HG02938 (cell line): ENCODE measurements around the gene MSL2.
"Not testable (repeated sequence)": the region's sequence is repeated elsewhere in the genome, so short reads cannot be mapped to it uniquely, and the experiment has no call there.

ENCODE experiments used
- ATAC-seq: cut with Tn5 transposase; IDR thresholded peaks from one replicate; pipeline ENCODE4 v1.9.1; 2021; ENCODE audit warnings: mild to moderate bottlenecking, moderate library complexity; ENCODE audit not compliant: unreplicated experiment

MSL2 gene

GRCh38 chr3:136193278-136194054, 2.7 kb downstream of the MSL2 start:
- no peak for ATAC-seq

DNA sequence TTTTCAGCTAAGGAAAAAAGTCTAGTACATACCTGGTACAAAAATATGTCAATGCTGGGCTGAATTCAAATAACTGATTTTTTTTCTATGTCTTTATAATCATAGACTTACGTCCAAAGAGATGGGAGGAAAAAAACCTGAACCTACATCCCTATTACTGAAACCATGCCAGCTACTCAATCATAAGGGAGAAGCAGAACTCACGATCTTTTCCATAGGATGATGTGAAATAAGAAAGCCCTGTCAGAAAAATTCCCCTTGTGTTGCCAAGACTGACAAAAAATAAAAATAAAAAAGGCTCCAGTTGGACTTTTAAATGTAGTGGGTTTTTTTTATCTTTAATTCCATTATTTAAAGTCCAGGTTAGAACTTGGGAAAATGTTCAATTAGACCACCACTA, 3.3 kb downstream of the MSL2 start:
- no peak for ATAC-seq

DNA sequence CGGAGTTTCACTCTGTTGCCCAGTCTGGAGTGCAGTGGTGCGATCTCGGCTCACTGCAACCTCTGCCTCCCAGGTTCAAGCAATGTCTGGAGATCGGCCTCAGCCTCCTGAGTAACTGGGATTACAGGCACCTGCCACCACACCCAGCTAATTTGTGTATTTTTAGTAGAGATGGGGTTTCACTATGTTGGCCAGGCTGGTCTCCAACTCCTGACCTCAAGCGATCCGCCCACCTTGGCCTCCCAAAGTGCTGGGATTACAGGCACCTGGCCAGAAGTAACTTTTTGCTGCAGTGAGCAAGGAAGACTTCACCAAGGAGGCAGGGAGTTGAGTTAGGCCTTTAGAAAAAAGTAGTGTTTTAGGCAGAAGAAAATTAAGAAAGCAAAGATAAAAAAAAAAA, 3.9 kb downstream of the MSL2 start:
- not testable (repeated sequence) for ATAC-seq

DNA sequence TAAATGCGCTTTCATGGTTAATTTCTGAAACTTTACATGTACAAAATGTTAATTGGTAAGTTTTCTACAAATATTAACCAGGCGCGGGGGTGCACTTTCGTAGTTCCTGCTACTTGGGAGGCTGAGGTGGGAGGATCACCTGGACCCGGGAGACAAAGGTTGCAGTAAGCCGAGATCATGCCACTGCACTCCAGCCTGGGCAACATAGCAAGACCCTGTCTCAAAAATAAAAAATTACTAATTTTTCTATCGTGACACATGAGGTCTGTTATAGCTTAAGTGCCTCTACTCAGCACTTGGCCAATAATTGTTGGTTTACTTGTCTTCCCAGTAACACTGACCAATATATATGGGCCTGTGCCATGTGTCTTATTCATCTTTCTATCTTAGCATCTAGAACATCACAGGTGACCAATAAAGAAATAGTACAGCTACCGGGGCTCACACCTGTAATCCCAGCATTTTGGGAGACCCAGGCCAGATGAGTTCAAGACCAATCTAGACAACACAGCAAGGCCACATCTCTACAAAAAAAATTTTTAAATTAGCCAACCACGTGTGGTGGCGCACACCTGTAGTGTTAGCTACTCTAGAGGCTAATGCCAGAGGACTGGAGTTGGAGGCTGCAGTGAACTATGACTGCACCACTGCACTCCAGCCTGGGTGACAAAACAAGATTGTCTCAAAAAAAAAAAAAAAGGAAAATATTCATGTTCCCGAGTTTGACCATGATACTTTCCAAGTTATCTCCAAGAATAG, 6.1 kb downstream of the MSL2 start:
- no peak for ATAC-seq

- no peak for ATAC-seq
These were observed 7.1 kb downstream of the MSL2 start for GRCh38 chr3:136189043-136189442.

DNA sequence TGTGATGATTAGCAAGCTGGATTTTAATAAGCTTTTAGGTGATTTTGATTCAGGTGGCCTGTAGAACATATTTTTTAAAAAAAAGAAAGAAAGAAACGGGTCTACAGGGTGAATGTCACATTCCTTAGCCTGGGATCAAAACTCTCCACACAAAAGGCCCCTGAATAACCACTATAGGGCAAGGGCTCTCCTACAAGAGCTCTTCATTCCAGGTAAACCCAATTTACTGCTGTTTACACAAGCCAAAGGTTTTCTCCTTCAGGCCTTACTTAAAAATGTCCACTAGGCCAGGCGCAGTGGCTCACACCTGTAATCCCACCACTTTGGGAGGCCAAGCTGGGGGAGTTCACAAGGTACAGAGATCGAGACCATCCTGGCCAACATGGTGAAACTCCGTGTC, 8.3 kb downstream of the MSL2 start:
- ATAC-seq = no peak

DNA sequence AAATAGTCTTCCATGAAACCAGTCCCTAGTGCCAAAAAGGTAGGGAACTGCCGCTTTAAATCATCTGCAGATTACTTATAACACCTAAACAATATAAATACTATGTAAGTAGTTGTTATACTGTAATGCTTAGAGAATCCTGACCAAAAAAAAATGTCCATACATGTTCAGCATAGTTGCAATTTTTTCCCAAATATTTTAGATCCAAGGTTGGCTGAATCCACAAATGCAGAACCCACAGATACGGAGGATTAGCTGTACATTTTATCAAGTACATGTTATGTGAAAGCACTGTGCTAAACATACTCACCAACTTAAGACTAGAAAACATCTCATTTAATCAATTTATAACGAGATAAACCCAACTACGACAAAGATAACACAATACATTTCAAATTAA, 9.3 kb downstream of the MSL2 start:
- no peak for ATAC-seq

- no peak for ATAC-seq
These were observed 9.8 kb downstream of the MSL2 start for GRCh38 chr3:136186344-136186743.

- no peak for ATAC-seq
These were observed 11.4 kb downstream of the MSL2 start for GRCh38 chr3:136184703-136185102.

DNA sequence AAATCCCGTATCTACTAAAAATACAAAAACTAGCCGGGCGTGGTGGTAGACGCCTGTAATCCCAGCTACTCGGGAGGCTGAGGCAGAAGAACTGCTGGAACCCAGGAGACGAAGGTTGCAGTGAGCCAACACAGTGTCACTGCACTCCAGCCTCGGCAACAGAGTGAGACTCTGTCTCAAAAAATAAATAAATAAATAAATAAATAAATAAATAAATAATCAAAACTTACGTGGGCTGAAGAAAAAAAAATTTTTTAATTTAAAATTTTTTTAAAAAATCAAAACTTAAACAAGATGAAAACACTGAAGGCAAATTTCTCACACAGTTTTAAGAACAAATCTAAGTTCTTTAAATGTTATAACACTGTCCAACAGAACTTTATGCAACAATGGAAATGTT, 14.4 kb downstream of the MSL2 start:
- no peak for ATAC-seq

- no peak for ATAC-seq
These were observed 18.3 kb downstream of the MSL2 start for GRCh38 chr3:136177876-136178275.

- no peak for ATAC-seq
These were observed 22.1 kb downstream of the MSL2 start for GRCh38 chr3:136173939-136174490.

DNA sequence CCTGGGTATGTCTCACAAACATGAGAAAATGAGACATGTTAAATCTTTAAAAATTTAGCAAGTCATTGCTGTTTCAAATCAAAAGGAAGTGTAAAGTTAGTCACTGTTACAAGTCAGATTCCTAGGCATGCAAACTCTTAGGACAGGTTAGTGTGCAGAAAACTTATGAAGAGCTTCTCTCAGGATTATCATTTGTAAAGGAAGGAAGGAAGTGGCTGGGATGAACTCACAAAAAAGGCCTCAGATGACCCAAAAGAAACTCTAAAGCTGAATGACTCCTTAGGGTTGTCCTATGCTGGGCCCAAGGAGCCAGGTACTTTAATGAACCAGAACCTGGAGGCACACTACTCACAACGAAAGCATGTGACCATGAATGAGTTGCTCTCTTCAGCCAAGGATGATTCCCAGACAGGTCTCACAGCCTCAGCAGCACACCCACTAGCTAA, 25.0 kb downstream of the MSL2 start:
- no peak for ATAC-seq

DNA sequence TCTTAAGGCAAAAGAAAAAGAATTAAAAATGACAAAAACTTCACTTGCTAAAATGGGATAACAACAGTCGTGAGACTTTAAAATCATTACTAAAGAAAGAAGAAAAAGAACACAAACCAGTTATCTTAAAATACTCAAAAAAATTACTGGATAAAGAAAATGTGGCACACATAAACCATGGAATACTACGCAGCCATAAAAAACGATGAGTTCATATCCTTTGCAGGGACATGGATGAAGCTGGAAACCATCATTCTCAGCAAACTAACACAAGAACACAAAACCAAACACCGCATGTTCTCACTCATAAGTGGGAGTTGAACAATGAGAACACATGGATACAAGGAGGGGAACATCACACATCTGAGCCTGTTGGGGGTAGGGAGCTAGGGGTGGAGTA, 27.9 kb downstream of the MSL2 start:
- not testable (repeated sequence) for ATAC-seq

GRCh38 chr3:136166507-136166906, 29.6 kb downstream of the MSL2 start:
- ATAC-seq = no peak

- not testable (repeated sequence) for ATAC-seq
These were observed 32.5 kb downstream of the MSL2 start for GRCh38 chr3:136163607-136164006.

DNA sequence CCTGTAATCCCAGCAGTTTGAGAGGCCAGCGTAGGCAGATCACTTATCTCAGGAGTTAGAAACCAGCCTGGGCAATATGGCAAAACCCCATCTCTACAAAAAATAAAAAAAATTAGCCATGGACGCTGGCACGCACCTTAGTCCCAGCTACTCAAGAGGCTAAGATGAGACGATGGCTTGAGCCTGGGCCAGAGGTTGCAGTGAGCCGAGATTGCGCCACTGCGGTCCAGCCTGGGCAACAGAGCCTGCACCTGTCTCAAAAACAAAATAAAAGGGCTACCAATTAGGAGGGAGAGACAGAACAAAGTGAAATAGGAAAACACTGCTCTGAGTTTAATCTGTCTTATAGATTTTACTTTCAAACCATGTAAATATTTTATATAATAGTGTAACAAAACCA, 33.8 kb downstream of the MSL2 start:
- ATAC-seq = no peak

DNA sequence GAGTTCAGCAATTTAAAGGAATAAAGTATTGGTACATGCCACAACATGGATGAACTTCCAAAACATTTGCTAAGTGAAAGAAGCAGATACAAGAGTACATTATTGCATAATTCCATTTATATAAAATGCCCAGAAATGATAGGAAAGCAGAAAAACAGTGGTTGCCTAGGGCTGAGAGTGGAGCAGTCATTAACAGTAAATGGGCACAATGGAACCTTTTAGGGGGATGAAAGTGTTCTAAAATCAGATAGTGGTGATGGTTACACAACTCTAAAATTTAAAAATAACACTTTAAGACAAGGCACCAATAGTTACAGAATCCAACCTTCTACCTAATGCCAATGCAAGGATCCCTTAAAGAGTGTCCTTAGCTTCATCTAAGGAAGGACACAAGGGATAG, 34.6 kb downstream of the MSL2 start:
- ATAC-seq = no peak

GRCh38 chr3:136152963-136153362, 43.2 kb downstream of the MSL2 start:
- ATAC-seq = no peak

DNA sequence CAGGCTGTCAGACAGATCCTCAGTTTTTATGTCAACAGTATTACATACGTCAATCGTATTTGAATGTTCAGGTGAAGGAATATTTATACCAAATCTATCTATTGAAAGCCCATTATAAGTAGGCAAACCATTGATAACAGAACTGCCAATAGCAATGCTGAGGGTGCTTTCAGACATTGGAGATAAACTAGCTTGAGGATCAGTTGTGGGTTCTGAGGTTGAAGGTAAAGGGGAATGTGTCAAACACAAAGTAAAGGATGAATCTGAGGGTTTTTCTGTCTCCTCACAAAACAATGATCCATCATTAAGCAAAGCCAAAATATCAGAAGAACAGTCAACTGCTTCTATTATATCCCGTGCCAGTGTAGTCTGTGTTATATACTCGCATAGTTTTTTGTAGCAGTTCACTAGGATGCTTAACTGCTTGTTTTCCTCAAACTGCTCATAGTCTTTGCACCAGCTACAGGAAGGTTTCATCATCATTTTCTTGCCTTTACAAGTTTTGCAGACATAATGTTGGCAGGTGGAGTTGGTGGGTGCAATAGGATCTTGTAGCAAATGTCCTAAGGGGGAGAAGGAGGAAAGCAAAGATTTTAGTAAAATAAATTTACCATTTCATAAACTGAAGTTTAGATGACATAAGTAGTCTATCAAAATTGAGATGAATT, 43.8 kb downstream of the MSL2 start:
- no peak for ATAC-seq

- no peak for ATAC-seq
These were observed 44.9 kb downstream of the MSL2 start for GRCh38 chr3:136151219-136151618.
